ENCODE measurements around the gene CDH16. TPM values are rescaled to one million over a fixed set of nuclear protein-coding genes. Genes with fewer than 3 reads are reported as not detected.

The CDH16 gene
- total and polyA plus RNA-seq, 9 donors, result 0.04 to 1.7 (median 0.11) TPM; not detected in 2

DNA sequence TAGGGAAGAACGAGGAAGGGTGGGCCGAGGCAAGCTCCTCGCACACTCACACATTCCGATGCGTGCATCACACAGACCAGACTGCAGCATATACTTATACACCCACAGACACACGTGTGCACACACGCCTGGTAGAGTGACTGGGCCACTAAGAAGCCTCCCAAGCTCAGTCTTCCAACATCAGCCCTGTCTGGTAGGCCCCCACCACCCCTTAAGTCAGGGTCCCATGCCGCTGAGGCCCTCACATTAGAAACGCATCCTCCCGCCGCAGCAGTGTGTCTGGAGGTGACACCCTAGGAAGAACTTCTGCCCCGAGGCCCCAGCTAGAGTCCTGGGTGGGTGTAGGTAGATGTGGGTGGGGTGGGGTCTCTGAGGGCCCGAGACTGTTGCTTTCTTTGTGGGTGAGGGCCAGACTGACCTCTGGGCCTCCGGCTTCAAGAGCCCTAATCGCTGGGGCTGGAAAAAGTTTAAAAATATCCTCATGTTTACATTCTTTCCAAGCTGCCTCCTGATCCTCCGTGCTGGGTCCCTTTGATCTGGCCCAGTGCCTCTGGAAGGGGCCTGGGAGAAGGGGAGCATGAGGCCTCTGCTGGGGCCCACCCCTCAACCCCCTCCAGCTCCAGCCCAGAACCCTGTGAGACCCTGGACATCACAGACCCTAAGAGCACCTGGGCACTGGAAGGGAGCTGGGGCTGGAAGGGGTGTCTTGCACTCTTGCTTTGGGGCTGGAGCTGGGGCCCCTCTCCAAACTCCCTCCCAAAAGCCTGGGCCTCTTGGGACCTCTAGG, 13.6 kb downstream of the CDH16 start:
- H3K4me3 ChIP-seq (ENCODE audit: low read length), result peak overlapping the region; percentile 19
- peak overlapping the region; percentile 62 for H3K27ac ChIP-seq (ENCODE audit: low read length)

DNA sequence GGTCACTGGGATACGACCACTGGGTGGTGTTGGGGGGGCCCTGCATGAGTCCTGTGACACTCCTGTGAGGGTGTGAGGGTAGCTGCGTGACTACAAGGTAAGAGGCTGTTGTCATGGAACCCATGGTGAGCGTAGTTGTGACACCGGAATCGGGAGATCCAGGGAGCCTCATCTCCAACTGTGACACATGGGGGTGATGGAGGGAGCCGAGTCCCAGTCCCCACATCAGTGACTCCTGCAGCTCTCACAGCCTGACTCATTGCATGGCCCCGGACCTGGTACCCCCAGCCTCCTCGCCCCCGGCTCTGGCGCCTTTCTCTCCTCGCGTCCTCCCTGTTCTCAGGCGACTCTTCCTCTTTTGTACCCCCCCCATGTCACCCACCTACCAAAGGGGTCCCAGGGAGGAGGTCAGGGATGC, 14.2 kb downstream of the CDH16 start:
- Histone ChIP-seq H3K4me1 (ENCODE audit: control insufficient read depth, insufficient read depth, low read length) (peaks cover 71% of the 10 kb centered on the region), H3K4me3 (ENCODE audit: low read length) (peak overlapping the region; percentile 19), H3K9me3 (replicated peaks; ENCODE audit: control insufficient read depth, low read depth, low read length) (no peaks in the 10 kb centered on the region), H3K27ac (ENCODE audit: low read length) (peak overlapping the region; percentile 62), H3K36me3 (ENCODE audit: control insufficient read depth, insufficient read depth, low read length) (no peaks in the 10 kb centered on the region), H3K27me3 (ENCODE audit: control insufficient read depth, insufficient read depth, low read length) (no peaks in the 10 kb centered on the region)
- WGBS (ENCODE audit: insufficient coverage), result 92% methylated on average over 6 of the region's 13 CpGs
- DNase-seq, result no peak

More for the DNA sequence above, 13.6 kb downstream of the CDH16 start:
- DNase-seq, result peak; percentile 39
- Histone ChIP-seq H3K27me3 (ENCODE audit: control insufficient read depth, insufficient read depth, low read length) (peaks cover 2% of the 10 kb centered on the region), H3K9me3 (replicated peaks; ENCODE audit: control insufficient read depth, low read depth, low read length) (no peaks in the 10 kb centered on the region), H3K4me1 (ENCODE audit: control insufficient read depth, insufficient read depth, low read length) (peaks cover 65% of the 10 kb centered on the region), H3K36me3 (ENCODE audit: control insufficient read depth, insufficient read depth, low read length) (no peaks in the 10 kb centered on the region)
- 56% methylated on average over 6 of the region's 16 CpGs for WGBS (ENCODE audit: insufficient coverage)

DNA sequence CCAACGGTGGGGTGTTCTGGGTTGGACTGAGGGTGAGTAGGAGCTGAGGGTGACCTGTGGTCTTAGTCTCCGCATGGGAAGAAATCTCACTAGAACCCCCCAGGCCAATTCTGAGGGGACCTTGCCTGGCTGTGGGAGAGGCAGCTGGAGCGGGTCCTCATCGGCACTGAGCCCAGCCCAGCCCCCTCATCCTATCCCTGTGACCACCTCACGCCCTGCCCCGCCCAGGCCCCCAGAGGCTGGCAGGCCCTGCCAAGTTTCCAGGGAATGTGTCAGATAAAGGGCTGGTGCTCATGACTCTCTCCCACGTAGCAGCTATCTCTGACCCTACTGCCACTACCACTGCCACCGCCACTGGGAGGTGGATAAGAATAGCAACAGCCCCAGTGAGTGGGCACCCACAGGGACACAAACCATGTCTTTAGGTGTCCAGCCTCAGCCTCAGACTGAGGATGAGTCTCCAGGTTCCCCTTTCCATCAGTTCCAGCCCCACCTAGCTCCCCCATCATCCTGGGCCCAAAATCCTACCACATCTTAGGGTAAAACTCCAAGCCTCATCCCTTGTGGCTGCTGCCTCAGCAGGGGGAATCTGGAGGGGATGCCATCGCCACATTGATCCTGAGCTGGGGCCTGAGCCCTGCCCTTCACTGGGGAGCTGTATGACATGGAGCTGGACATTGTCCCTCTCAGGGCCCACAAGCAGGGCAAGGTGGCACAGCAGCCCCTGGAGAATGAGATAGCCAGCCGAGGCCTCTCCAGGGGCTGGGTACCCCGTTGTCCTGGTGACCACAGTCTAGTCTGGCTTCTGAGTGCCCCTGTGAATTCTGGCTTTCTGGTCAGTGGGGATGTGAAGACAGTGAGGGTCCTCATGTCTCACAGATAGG, 14.9 kb downstream of the CDH16 start:
- Histone ChIP-seq H3K9me3 (replicated peaks; ENCODE audit: control insufficient read depth, low read depth, low read length) (no peaks in the 10 kb centered on the region), H3K27ac (ENCODE audit: low read length) (peak overlapping the region; percentile 66), H3K36me3 (ENCODE audit: control insufficient read depth, insufficient read depth, low read length) (no peaks in the 10 kb centered on the region), H3K4me3 (ENCODE audit: low read length) (no peak overlapping the region), H3K4me1 (ENCODE audit: control insufficient read depth, insufficient read depth, low read length) (peaks cover 75% of the 10 kb centered on the region), H3K27me3 (ENCODE audit: control insufficient read depth, insufficient read depth, low read length) (no peaks in the 10 kb centered on the region)
- peak; percentile 38 for DNase-seq
- WGBS (ENCODE audit: insufficient coverage), result 76% methylated on average over 6 of the region's 11 CpGs

DNA sequence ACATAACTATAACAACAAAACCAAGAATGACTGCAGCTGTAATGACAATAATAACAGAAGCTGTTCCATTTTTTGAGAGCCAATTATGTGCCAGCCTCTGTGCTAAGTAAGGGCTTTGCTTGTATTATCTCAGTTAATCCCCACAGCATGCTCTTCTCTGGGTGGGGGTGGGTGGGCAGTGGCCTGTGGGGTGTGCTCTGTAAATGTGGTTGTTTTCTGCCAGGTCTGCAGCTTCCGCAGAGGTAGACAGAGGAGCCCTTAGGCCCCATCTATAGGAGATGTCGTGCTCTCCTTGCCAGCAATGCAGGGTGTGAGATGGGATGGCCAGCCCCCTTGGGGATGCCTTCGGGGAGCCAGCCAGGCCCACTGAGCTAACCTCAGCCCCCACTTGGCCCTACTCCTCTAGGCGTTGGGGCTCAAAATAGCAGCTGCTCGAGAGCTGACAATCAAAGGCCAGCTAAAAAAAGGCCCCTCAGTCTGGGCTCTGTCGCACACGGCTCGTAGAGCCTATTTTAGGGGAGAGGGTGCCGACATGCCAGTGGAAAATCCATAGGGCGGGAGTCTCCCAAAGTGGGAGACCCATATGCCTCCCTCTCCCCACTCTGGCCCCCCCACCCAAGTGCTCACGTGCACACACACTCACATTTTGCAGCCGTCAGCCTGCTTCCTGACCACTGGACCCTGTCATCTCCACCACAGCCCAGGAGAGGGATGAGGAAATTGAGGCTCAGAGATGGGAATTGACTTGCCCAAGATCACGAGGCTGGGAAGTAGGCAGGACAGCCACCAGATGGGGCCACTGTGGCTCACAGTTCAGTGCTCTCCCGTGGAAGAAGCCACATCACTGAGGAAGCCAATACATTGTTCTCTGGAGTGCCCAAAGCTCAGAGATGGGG, 15.8 kb downstream of the CDH16 start:
- H3K27me3 ChIP-seq (ENCODE audit: control insufficient read depth, insufficient read depth, low read length), result no peaks in the 10 kb centered on the region
- 60% methylated on average over 5 of the region's 14 CpGs for WGBS (ENCODE audit: insufficient coverage)
- peak overlapping the region; percentile 66 for H3K27ac ChIP-seq (ENCODE audit: low read length)
- H3K4me3 ChIP-seq (ENCODE audit: low read length), result no peak overlapping the region
- DNase-seq, result peak; percentile 67
- no peaks in the 10 kb centered on the region for H3K9me3 ChIP-seq (replicated peaks; ENCODE audit: control insufficient read depth, low read depth, low read length)
- H3K4me1 ChIP-seq (ENCODE audit: control insufficient read depth, insufficient read depth, low read length), result peaks cover 75% of the 10 kb centered on the region
- H3K36me3 ChIP-seq (ENCODE audit: control insufficient read depth, insufficient read depth, low read length), result no peaks in the 10 kb centered on the region

DNA sequence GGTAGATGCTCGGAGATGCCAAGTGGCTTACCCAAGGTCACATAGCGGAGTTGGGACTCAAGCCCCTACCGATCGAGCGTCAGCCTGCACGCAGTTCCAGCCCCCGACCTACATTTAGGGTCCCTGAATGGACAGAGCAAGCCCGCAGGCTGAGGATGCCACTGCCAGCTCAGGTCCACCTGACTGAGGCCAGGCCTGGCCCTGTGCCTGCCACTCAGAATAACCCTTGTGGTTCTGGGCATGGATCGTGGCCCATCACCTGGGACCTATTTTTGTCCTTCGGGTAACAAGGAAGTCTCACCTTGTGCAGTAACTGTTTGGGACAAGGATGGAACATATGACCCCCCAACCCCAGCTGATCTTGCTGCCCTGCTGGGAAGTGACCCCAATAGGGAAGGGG, 17.1 kb downstream of the CDH16 start:
- Histone ChIP-seq H3K27ac (ENCODE audit: low read length) (peak overlapping the region; percentile 80), H3K36me3 (ENCODE audit: control insufficient read depth, insufficient read depth, low read length) (no peaks in the 10 kb centered on the region), H3K27me3 (ENCODE audit: control insufficient read depth, insufficient read depth, low read length) (no peaks in the 10 kb centered on the region), H3K9me3 (replicated peaks; ENCODE audit: control insufficient read depth, low read depth, low read length) (no peaks in the 10 kb centered on the region), H3K4me3 (ENCODE audit: low read length) (no peak overlapping the region), H3K4me1 (ENCODE audit: control insufficient read depth, insufficient read depth, low read length) (peaks cover 72% of the 10 kb centered on the region)
- DNase-seq, result no peak
- 93% methylated on average over 9 of the region's 10 CpGs for WGBS (ENCODE audit: insufficient coverage)

DNA sequence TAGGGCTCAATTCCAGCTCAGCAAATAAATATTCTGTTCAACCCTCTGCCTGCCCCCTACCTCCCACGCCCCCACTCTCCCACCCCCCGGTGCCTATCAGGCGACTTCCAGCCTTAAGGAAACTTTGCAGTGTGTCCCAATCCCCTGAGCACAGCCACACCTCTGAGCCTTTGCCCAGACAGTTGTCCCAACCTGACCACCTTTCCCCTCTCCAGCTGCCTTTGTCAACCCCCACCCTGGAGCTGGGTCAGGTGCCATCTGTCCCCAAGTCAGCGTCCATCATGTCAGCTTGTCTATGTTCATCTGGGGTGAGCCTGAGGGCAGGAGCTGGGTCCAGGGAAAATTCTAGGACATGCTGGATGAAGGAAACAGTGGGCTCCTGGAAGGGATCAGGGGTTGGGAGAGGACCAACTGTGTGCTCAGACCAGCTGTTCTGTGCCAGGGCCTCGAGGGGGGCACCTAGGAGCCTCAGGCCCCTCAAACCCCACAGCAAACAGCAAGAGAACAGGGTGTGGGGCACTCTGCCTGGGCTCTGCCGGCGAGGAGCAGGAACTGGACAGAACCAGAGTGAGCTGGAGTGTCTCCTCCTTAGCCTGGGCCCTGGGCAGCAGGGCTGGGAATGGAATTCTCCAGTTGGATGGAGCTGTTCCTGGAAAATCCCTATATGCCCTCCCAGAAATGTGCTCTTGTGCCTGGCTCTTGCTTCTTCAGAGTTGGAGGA, 17.8 kb downstream of the CDH16 start:
- WGBS (ENCODE audit: insufficient coverage), result 63% methylated on average over 3 of the region's 7 CpGs
- Histone ChIP-seq H3K4me3 (ENCODE audit: low read length) (no peak overlapping the region), H3K4me1 (ENCODE audit: control insufficient read depth, insufficient read depth, low read length) (peaks cover 67% of the 10 kb centered on the region), H3K9me3 (replicated peaks; ENCODE audit: control insufficient read depth, low read depth, low read length) (no peaks in the 10 kb centered on the region), H3K36me3 (ENCODE audit: control insufficient read depth, insufficient read depth, low read length) (no peaks in the 10 kb centered on the region), H3K27me3 (ENCODE audit: control insufficient read depth, insufficient read depth, low read length) (no peaks in the 10 kb centered on the region), H3K27ac (ENCODE audit: low read length) (peak overlapping the region; percentile 80)
- peak; percentile 50 for DNase-seq

DNA sequence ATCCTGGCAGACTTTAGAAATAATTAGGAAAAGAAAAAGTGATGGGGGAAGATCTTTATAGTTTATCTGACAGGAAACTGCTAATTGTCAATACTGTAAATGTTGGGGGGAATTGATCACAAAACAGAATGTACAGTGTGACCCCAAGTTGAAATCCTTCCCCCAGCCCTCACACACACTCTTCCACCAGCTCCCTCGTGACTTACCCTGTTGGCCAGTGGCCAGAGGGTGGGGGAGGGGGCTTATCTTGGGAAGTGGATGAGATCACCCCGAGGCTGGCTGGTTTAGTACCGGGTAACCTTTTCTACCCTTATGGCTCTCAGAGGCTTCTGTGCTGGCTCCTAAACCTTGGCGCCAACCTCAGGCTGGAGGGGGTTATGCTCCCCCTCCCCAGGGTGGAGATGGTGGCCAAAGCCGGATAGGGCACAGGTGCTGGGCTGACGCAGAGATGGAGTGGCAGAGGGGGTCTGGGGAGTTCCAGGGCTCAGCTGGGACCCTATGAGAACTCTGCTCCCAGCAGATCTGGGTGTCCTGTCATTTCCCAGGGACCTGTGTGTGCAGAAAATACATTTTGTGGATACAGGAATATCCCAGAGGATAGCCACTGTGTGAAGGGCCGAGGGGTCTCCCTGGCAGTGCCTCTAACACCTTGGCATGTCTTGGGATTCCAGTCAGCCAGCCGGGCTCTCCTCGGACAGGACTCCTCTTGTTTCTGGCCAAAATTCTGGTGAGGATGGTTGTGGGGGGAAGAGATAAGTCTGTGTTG, 18.6 kb downstream of the CDH16 start:
- H3K36me3 ChIP-seq (ENCODE audit: control insufficient read depth, insufficient read depth, low read length), result no peaks in the 10 kb centered on the region
- DNase-seq, result peak; percentile 60
- H3K4me3 ChIP-seq (ENCODE audit: low read length), result no peak overlapping the region
- H3K4me1 ChIP-seq (ENCODE audit: control insufficient read depth, insufficient read depth, low read length), result peaks cover 63% of the 10 kb centered on the region
- no peaks in the 10 kb centered on the region for H3K9me3 ChIP-seq (replicated peaks; ENCODE audit: control insufficient read depth, low read depth, low read length)
- WGBS (ENCODE audit: insufficient coverage), result 25% methylated on average over 6 of the region's 9 CpGs
- no peaks in the 10 kb centered on the region for H3K27me3 ChIP-seq (ENCODE audit: control insufficient read depth, insufficient read depth, low read length)
- peak overlapping the region; percentile 80 for H3K27ac ChIP-seq (ENCODE audit: low read length)

DNA sequence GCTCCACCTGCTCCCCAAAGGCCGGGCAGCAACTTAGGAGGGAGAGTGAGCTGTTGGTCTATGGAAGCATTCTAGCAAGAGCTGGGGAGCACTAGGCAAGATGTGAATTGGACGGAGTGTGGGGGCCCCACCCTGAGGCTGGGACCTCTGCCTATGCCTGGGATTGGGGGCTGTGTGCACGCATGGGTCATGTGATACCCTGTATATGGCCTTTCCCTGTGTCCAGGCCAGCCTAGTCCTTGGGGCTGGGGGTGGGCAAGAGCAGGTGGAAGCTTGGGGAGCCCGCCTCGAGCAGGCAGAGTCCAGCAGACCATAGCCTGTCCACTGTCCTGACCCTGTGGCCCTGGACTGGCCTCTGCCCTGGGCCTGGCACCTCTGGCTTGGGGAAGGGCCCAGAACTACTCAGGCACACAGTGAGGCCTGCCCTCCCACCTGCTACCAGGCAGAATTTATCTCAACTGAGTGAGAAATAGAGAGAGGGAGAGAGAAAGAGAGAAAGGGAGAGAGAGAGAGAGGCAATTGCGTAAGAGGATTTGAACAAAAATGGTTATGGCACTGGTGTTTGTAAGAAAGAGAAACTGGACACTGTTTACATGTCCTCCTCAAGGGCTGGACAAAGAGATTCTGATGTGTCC, 19.3 kb downstream of the CDH16 start:
- Histone ChIP-seq H3K4me1 (ENCODE audit: control insufficient read depth, insufficient read depth, low read length) (peaks cover 56% of the 10 kb centered on the region), H3K27me3 (ENCODE audit: control insufficient read depth, insufficient read depth, low read length) (no peaks in the 10 kb centered on the region), H3K27ac (ENCODE audit: low read length) (peak overlapping the region; percentile 80), H3K9me3 (replicated peaks; ENCODE audit: control insufficient read depth, low read depth, low read length) (no peaks in the 10 kb centered on the region), H3K36me3 (ENCODE audit: control insufficient read depth, insufficient read depth, low read length) (no peaks in the 10 kb centered on the region), H3K4me3 (ENCODE audit: low read length) (no peak overlapping the region)
- WGBS (ENCODE audit: insufficient coverage), result 76% methylated on average over 6 of the region's 6 CpGs
- DNase-seq, result no peak

Measured in muscle of leg (tissue), 11 donors.